SU-DHL-6 (cell line): ENCODE data around the gene SGCA.

Experiments
- H2AFZ ChIP-seq: fragments of 200-600 bp; sonication (generic); 2 replicates; pipeline ENCODE4 v1.6.1; 2014; ENCODE audit warnings: low read depth, mild to moderate bottlenecking, moderate library complexity, mixed read lengths, antibody characterized with exemption, low read length; ENCODE audit not compliant: severe bottlenecking
- H3F3A ChIP-seq: fragments of 200-600 bp; shearing (Covaris generic); 2 replicates; pipeline ENCODE4 v1.6.0; 2016; ENCODE audit warnings: antibody characterized with exemption, mild to moderate bottlenecking; ENCODE audit not compliant: insufficient read depth
- H3K27ac ChIP-seq: fragments of 200-600 bp; sonication (generic); 2 replicates; pipeline ENCODE4 v1.5.1; 2016; ENCODE audit warnings: low read depth, mild to moderate bottlenecking, low read length, moderate library complexity, mixed read lengths
- H3K27me3 ChIP-seq: fragments of 200-600 bp; sonication (generic), shearing (Covaris generic); 2 replicates; pipeline ENCODE4 v1.6.0; 2014; ENCODE audit warnings: mild to moderate bottlenecking, low read length
- H3K36me3 ChIP-seq: fragments of 200-600 bp; sonication (generic); 2 replicates; pipeline ENCODE4 v1.6.1; 2014; ENCODE audit warnings: mild to moderate bottlenecking, low read length, mixed read lengths
- H3K4me2 ChIP-seq: fragments of 300-600, 200-600 bp; shearing (Covaris generic), sonication (generic); 2 replicates; pipeline ENCODE4 v1.6.0; 2014; ENCODE audit warnings: low read length, low read depth, mild to moderate bottlenecking; ENCODE audit not compliant: poor library complexity, severe bottlenecking
- H3K4me3 ChIP-seq: fragments of 200-600 bp; sonication (generic); 2 replicates; pipeline ENCODE4 v1.5.1; 2014; ENCODE audit warnings: antibody characterized with exemption, low read length, mild to moderate bottlenecking, mixed read lengths; ENCODE audit not compliant: insufficient read depth, poor library complexity, severe bottlenecking
- H3K79me2 ChIP-seq: fragments of 200-600 bp; sonication (generic); 2 replicates; pipeline ENCODE4 v1.6.1; 2014; ENCODE audit warnings: mild to moderate bottlenecking, low read length, moderate library complexity; ENCODE audit not compliant: insufficient read depth
- H3K9ac ChIP-seq: fragments of 200-600 bp; sonication (generic); 2 replicates; pipeline ENCODE4 v1.7.0; 2014; ENCODE audit warnings: mild to moderate bottlenecking, low read length
- H3K9me2 ChIP-seq: fragments of 200-600 bp; sonication (generic); replicated peaks from 2 replicates; pipeline ENCODE4 v1.6.1; 2014; ENCODE audit warnings: low read length; ENCODE audit not compliant: insufficient read depth
- H3K9me3 ChIP-seq: fragments of 200-600 bp; sonication (generic); 2 replicates; pipeline ENCODE4 v1.6.1; 2014; ENCODE audit warnings: low read length, mixed read lengths; ENCODE audit not compliant: insufficient read depth
- H4K20me1 ChIP-seq: fragments of 200-600 bp; sonication (generic); 2 replicates; pipeline ENCODE4 v1.6.1; 2014; ENCODE audit warnings: low read depth, mild to moderate bottlenecking, antibody characterized with exemption, low read length, moderate library complexity, mixed read lengths
- EZH2phosphoT487 ChIP-seq: fragments of 200-600 bp; sonication (generic), shearing (Covaris generic); conservative IDR thresholded peaks from 2 replicates; pipeline ENCODE4 v1.6.1; 2018; ENCODE audit warnings: mild to moderate bottlenecking, antibody characterized with exemption, low read length, moderate library complexity, mixed read lengths
- TF ChIP-seq, protein P1 (sequence below): fragments of 200-600 bp; sonication (generic); IDR thresholded peaks from one replicate; pipeline ENCODE4 v1.5.1; 2017; ENCODE audit warnings: antibody characterized with exemption, mild to moderate bottlenecking, low read length, moderate library complexity; ENCODE audit not compliant: insufficient read depth, poor library complexity, severe bottlenecking

SGCA gene

DNA sequence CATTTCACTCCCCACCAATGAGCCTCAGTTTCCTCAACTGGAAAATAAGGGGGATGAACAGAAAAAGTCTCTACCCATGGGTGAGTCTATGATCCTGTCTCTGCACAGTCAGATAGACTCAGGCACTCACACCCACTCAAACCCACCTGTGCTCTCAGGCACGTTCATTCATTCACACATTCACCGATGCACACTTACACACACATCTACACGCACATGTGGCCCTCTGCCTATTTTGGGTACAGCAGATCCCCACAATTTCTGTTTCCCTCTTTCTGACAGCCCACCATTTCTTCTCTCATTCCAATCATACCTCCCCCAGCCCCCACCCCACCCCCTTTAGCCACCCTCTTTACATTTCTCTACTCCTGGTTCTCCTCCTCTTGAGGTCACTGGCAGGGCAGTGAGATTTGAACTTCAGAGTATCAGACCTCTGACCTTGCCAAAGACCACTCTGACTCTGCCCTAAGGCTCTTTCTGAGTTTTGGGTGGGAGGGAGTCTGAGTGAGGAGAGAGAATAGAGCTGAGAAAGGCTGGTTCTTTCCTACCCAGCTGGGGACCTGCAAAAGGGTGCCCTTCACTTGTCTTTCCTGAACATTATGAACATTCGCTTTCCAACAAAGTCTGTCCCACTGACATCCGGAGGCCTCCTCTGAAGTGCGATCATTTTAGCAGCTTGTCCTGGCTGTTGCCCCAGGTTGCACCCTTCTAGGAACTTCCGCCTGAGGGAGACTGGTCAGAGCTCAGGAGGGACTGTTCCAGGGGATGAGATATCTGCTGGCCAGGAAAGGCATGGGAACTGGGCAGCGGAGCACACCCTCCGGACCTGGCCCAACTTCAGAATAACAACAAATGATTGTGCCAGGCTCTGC is 45.7 kb downstream of the SGCA start:
- Histone ChIP-seq H3K27ac (no peak overlapping the region), H3F3A (no peaks in the 10 kb centered on the region), H3K9me3 (no peaks in the 10 kb centered on the region), H3K4me2 (no peak overlapping the region), H4K20me1 (no peaks in the 10 kb centered on the region), H3K27me3 (no peaks in the 10 kb centered on the region), H3K9me2 (no peaks in the 10 kb centered on the region), H3K4me3 (no peak overlapping the region), H2AFZ (no peak overlapping the region), H3K36me3 (no peaks in the 10 kb centered on the region), H3K9ac (no peak overlapping the region), H3K79me2 (no peaks in the 10 kb centered on the region)
- TF ChIP-seq, protein P1, sequence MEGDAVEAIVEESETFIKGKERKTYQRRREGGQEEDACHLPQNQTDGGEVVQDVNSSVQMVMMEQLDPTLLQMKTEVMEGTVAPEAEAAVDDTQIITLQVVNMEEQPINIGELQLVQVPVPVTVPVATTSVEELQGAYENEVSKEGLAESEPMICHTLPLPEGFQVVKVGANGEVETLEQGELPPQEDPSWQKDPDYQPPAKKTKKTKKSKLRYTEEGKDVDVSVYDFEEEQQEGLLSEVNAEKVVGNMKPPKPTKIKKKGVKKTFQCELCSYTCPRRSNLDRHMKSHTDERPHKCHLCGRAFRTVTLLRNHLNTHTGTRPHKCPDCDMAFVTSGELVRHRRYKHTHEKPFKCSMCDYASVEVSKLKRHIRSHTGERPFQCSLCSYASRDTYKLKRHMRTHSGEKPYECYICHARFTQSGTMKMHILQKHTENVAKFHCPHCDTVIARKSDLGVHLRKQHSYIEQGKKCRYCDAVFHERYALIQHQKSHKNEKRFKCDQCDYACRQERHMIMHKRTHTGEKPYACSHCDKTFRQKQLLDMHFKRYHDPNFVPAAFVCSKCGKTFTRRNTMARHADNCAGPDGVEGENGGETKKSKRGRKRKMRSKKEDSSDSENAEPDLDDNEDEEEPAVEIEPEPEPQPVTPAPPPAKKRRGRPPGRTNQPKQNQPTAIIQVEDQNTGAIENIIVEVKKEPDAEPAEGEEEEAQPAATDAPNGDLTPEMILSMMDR, result no peak
- no peak for TF ChIP-seq EZH2phosphoT487

DNA sequence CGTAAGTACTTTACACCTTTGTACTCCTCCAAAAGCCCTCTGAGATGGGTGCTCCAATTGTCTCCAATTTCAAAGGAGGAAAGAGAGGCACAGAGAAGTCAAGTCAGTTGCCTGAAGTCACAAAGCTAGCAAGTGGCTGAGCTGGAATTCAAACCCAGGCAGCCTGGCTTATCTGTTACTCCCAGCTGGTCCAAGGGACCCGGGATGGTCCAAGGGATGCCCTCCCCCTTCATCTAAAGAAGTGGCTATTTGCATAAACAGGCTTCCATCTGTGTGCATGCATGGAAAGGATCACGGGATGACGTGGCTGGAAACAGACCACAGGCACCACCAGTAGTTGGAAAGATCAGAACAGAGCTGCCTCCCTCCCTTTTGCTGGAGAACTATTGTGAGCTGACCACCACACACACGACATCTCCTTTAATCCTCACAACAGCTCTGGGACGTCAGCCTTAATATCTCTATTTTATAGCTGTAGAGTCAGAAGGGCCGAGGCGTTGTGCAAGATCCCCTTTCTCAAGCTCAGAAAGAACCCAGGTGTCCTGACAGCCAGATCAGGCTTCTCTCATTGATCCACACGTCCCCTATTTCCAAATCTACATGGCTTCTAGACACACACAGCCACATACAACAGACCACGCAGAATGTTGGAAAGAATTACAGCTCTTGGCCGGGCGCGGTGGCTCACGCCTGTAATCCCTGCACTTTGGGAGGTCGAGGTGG is 46.5 kb downstream of the SGCA start:
- Histone ChIP-seq H3K27ac (no peak overlapping the region), H3K9me2 (no peaks in the 10 kb centered on the region), H3F3A (no peaks in the 10 kb centered on the region), H4K20me1 (no peaks in the 10 kb centered on the region), H3K4me2 (no peak overlapping the region), H3K36me3 (no peaks in the 10 kb centered on the region), H3K79me2 (no peaks in the 10 kb centered on the region), H3K27me3 (no peaks in the 10 kb centered on the region), H2AFZ (no peak overlapping the region), H3K4me3 (no peak overlapping the region), H3K9me3 (no peaks in the 10 kb centered on the region), H3K9ac (no peak overlapping the region)
- TF ChIP-seq, protein P1, result no peak
- TF ChIP-seq EZH2phosphoT487, result no peak

DNA sequence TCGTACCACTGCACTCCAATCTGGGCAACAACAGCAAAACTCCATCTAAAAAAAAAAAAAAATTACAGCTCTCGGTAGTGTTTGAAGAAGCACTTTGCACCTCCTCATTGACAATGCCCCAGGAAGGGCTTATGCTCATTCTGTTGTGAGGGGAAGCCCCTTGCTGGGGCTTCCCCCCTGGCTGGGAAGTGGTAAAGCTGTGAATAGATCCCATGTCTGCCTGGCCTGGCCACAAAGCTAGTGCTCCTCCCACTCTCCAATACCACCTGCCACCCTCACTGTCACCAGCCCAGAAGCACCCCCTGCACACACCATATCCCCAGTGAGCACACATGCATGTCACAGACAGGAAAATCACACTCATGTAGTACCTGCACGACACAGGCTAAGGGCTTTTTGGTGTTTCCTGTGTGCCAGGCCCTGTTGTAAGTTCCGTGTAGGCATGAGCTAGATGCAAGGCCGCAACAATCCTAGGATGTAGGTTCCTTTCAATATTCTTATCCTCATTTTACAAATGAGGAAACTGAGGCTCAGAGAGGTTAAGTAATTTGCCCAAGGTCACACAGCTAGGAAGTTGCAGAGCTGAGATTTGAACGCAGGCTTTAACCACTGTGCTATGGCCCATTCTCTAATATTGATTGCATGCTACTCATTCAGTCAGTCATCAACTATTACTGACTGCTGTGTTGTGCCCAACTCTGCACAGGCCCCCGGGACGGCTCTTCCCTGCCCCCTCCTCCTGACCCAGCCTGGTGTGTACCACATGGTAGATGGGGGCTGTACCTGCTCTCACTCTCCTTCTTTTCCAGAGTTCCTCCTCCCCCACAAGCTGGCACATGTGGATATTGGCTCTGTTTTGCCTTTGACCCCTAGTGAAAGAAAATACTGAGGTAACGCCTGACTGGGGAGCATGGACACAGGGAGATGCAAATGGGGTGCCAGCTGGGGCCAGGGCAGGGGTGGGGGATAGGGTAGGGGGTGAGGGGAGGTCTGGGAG is 47.5 kb downstream of the SGCA start:
- H4K20me1 ChIP-seq, result no peaks in the 10 kb centered on the region
- no peaks in the 10 kb centered on the region for H3F3A ChIP-seq
- H3K36me3 ChIP-seq, result no peaks in the 10 kb centered on the region
- H3K9ac ChIP-seq, result no peak overlapping the region
- no peak overlapping the region for H3K4me2 ChIP-seq
- H3K27ac ChIP-seq, result no peak overlapping the region
- H2AFZ ChIP-seq, result no peak overlapping the region
- H3K9me2 ChIP-seq, result no peaks in the 10 kb centered on the region
- no peaks in the 10 kb centered on the region for H3K79me2 ChIP-seq
- TF ChIP-seq, protein P1, result no peak
- TF ChIP-seq EZH2phosphoT487, result no peak
- H3K4me3 ChIP-seq, result no peak overlapping the region
- no peaks in the 10 kb centered on the region for H3K27me3 ChIP-seq
- H3K9me3 ChIP-seq, result no peaks in the 10 kb centered on the region
